GM04503 (cell line): ENCODE data around the gene FGFR1OP2.
"Not testable (repeated sequence)": the region's sequence is repeated elsewhere in the genome, so short reads cannot be mapped to it uniquely, and the experiment has no call there.

Experiments used
- DNase-seq: peaks from one replicate; pipeline ENCODE4 v3.0.0-alpha.2; 2012; ENCODE audit warnings: low read depth

FGFR1OP2 gene

DNA sequence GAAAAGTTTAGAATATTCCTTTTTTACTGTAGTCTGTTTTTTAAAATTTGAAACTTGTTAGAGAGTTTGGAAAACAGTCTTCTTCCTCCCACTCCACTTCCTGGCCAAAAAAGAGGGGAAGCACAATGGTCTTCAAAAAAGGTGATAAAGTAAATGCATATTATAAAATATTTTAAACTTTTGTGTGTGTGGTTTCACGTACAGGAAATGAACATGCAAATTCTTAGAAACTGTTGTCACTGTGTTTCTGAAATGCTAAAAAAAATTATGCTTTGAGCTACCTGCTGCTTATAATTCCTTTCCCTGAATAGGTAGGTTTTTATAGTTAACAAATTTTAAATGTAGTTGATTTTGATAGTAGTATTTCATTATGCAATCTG, 2.9 kb downstream of the FGFR1OP2 start:
- no peak for DNase-seq

DNA sequence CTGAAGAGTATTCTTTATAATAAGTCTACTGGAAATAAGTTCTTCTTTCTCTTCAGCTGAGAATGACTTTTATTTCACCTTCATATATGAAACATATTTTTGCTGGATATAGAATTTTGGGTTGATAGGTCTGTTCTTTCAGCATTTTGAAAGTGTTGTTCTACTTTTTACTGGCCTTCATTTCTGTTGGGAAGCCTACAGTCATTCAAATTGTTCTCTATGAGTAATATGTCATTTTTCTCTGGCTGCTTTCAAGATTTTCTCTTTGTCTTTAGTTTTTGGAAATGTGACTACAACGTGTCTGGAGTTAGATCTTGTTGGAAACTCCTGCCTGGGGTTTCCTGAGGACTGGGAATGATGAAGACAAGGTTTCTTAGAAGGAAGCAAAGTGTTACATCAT, 10.0 kb downstream of the FGFR1OP2 start:
- no peak for DNase-seq

DNA sequence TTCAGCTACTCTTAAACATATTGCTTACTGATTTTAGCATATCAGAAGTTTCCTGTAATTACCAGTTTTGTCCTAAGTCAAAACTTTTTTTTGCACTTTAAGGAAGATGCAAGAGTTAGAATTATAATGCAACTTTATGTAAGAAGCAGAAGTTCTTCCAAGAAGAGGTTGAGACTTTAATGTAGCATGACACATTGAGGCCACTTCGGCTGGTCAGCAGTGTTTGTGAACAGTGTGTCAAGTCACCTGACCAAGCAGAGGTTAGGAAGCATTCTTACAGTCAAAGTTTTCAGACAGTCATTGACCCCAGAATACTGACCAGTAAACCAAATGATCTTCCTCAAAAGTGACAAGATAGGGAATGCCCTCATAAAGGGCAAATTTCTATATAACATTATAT, 15.2 kb downstream of the FGFR1OP2 start:
- no peak for DNase-seq

DNA sequence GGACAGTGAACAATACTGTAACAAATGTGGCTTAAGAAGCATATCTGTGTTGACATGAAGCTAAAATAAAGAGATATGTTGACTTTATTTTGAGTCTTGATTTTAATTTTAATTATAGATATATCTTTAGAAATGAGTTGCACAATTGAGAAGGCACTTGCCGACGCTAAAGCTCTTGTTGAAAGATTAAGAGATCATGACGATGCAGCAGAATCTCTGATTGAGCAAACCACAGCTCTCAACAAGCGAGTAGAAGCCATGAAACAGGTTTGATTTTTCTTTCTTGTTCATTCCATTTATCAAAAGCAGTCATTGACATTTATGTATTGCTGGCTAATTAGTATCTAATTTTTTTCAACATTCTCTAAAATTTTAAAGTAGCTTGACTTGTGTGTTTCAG, 15.8 kb downstream of the FGFR1OP2 start:
- no peak for DNase-seq

DNA sequence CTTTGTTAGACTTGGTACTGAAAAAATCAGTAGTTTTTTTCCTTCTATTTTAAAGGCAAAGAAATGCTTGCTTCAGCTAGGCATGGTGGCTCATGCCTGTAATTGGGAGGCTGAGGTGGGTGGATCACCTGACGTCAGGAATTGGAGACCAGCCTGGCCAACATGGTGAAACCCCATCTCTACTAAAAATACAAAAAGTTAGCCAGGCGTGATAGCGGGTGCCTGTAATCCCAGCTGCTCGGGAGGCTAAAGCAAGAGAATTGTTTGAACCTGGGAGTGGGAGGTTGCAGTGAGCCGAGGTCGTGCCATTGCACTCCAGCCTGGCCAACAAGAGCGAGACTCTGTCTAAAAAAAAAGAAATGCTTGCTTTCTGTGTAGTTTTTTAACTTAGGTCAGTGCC, 23.1 kb downstream of the FGFR1OP2 start:
- not testable (repeated sequence) for DNase-seq

DNA sequence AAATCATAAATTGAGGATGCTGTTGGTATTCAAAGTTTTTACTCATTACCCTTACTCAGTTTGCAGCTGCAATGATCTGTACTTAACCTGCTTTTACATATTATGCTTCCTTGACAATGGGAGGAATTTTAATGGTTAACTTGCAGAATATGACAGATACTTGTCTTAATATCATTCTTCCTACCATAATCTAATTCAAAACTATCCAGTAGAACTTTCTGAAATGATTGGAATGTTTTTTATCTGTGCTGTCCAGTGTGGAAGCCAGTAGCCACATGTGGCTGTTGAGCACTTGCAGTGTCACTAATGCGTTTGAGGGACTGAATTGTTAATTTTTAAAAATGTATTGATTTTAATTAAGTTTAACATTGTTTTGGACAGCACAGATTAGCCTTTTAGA, 23.5 kb downstream of the FGFR1OP2 start:
- DNase-seq = no peak

DNA sequence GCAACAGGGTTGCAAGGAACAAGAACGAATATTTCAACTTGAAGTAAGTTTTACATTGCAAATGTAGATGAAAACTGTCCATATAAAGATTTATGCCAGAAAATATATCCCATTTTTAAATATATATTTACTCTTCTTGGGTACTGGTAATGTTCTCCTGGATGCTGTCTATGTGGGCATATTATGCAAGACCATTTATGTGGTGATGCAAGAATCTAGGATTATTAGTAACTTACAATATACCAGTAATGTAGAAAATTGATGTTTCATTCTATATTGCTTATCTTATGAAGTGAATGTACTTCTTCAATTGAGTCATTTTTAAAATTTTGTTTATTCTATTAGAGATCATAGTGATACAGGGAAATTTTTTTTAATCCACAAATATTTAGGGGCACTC, 25.1 kb downstream of the FGFR1OP2 start:
- DNase-seq = no peak

DNA sequence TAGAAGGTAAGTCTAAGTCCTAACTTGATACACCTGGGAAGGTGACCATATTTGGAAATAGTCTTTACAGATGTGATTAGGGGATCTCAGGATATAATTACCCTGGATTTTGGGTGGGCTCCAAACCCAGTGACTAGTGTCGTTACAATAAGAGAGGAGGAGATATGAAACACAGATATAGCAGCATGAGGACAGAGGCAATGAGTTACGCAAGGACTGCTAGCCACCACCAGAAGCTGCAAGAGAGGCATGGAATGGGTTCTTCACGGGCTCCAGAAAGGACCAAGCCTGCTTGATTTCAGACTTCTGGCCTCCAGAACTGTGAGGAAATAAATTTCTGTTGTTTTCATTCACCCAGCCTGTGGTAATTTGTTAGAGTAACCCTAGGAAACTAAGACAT, 28.6 kb downstream of the FGFR1OP2 start:
- no peak for DNase-seq

DNA sequence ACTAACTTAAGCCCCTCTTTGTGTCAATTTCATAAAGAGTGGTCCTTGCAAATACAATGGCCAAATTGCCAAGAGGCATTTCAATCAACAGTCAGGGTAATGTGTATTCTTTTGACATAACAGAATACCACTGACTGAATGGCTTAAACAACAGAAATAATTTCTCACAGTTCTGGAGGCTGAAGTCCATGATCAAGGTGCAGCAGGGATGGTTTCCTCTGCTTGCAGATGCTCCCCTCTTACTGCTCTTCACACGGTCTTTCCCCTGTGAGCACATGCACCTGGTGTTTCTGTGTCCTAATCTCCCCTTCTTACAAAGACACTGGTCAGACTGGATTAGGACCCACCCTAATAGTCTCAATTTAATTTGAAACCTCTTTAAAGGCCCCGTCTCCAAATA, 31.9 kb downstream of the FGFR1OP2 start:
- DNase-seq = no peak

DNA sequence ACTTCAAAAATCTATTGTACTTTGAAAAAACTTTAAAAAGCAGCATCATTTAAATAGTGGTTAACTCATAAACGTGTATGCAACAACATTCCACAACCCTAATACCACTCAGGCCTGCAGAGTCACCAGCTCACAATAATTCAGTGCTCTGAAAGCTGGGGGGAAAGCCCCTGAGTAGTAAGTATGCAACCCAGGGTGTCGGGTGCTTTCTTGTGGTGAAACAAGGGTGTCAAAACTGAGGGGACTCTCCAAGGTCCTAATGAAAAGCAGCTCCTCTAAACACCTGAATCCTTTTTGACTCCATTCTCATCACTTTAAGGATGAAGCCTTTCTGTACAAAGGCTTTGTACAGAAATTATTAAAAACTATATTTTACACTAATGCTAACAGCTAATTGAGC, 33.7 kb downstream of the FGFR1OP2 start:
- no peak for DNase-seq

DNA sequence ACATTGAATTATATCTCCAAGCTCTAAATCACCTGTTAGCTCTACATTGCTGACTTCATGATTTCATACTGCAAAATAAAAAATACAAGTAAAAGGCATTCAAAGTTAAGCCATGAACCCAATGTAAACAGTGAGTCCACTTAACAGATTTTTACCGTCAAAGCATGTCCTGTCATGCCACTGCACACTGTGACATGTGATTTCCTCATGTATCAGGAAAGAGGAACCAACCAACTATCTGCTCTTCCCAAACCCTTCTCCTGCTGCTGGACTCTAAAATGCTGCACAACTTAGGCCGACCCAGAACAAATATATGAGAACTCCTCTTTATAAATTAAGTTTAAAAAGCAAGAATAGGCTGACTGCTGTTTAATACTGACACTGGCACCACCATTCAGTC, 38.4 kb downstream of the FGFR1OP2 start:
- no peak for DNase-seq

DNA sequence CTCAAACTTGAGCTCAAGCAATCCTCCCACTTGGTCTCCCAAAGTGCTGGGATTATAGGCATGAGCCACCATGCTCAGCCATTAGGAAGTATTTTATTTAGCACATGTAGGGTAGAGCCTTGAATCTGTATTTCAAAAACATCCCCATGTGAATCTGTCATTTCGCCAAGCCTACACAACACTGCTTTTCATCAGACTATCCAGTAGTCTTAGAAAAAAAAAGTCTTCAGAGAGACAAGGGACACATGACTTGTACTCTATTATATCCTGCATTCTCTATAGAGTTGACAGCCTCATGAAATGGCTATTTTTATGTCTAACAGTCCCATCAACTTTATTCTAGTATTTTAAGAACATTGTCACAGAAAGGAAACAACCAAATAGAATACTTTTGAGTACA, 40.5 kb downstream of the FGFR1OP2 start:
- DNase-seq = no peak

DNA sequence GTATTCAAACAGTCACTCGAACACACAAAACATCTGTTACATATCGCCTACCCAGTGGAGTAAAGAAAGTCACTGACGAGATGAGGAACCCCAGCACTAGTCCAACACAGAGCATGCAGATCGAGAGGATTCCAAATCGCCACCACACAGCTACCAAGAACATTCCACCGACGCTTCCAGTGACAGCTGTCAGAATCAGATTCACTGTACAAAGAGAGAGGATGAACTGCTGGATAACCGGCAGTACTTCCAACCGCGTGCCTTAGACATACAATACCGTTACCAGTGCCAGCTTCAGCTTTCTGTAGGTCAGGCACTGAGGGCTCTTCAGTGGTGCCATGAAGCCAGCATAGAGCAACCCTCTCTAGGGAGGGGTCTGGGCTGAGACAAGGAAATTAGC, 41.5 kb downstream of the FGFR1OP2 start:
- no peak for DNase-seq

DNA sequence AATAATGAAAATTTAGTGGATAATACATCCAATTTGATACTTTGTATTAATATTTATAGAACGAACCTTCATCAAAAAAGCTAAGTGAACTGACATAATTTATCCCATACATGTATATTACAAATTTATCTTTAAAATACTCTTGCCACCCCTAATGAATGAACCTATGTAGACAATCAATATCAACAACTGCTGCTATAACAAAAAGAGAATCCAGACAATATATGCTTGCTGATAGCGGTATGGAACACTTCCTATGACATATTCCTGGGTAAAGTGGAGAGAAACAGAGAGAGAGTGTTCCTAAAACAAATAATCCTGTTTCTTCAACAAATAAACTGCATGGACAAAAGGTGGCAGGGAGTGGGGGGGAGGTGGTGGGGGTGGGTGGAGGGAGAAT, 44.6 kb downstream of the FGFR1OP2 start:
- no peak for DNase-seq

DNA sequence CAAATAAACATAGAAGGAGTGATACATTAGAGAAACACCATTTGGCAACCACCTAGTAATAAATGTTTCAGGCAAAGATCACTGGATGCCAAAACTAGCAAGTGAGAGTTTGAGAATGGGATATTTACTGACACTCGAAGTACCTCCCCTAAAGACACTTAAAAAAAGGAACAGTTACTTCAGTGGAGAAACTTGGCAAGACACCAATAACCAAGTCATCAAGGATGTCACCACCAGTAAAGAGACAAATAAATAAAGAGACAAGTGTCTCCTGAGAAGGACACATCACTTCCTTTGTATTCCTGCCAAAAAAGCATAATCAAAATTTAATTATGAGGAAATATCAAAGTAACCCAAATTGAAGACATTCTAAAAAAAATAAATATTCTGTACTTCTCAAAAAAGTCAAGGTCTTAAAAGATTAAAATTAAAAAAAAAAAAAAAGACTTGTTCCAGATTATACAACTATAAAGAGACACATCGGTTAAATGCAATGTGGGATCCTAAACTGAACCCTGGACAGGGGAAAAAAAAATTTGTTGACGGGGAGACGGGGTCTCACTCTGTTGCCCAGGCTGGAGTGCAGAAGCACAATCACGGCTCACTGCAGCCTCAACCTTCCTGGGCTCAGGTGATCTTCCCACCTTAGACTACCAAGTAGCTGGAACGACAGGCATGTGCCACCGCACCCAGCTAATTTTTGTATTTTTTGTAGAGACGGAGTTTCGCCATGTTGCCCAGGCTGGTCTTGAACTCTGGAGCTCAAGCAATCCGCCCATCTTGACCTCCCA, 49.6 kb downstream of the FGFR1OP2 start:
- no peak for DNase-seq

DNA sequence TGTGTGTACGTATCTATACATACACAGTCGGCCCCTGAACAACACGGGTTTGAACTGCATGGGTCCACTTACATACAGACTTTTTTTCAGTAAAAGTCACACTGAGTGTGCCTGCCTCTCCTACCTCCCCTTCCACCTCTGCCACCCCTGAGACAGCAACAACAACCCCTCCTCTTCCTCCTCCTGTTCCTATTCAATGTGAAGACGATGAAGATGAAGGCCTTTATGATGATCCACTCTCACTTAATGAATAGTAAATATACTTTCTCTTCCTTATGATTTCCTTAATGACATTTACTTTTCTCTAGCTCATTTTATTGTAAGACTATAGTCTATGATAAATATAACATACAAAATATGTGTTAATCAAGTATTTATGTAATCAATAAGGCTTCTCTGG, 50.4 kb downstream of the FGFR1OP2 start:
- DNase-seq = no peak

DNA sequence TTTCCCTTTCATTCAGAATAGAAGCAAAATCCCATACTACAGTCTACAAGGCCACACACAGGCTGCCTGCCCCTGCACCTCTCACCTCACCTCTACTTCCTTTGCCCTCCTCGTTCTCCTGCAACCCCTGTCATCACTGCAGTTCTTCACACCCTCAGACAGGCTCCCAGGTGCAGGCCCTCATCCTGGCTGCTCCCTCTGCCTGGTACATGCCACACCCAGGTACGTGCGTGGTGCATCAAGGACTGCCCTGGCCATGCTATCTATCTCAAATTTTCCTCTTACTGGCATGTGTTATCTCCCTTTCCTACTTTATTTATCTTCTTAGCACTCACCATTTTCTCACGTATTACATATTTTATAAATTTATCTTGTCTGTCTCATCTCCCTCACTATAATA, 51.6 kb downstream of the FGFR1OP2 start:
- no peak for DNase-seq

DNA sequence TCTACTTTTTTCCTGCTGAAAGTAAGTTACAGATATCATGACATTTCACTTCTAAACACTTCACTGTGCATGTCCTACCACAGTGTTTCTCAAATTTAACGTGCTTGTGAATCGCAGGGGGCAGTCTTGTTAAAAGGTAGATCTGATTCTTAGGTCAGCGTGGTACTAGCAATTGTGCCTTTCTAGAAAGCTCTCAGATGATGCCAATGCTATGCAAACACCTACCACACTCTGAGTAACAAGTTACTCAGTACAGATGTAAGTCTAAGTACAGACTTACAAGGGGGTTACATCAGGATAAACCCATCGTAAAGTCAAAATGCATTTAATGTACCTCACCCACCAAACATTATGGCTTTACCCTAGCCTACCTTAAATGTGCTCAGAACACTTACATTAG, 53.6 kb downstream of the FGFR1OP2 start:
- no peak for DNase-seq

DNA sequence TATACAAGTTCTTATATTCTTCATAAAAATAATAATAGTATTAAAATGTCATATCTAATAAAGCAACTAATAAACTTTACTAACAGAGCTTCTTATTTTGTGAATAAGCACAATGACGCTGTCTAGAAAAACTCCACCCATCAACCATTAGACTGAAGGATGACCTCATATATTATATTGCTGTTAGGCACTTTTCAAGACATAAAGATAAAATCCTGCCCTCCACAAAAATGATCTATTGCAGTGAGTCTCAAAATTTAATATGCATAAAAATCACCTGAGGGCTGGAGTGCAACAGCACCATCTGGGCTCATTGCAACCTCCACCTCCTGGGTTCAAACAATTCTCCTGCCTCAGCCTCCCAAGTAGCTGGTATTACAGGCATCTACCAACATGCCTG, 55.8 kb downstream of the FGFR1OP2 start:
- DNase-seq = no peak

DNA sequence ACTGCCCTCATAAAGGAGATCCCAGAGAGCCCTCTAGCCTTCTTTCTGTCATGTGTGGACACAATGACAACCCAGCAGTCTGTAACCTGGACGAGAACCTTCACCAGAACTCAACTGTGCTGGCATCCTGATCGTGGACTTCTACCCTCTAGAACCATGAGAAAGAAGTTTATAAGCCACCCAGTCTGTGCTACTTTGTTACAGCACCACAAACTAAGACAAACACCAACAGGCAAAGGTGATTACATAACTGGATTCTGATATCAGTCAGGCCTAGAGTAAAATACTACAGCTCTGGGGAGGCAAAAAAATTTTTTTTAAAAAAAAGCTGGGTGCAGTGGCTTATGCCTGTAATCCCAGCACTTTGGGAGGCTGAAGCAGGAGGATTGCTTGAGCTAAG, 57.4 kb downstream of the FGFR1OP2 start:
- no peak for DNase-seq

DNA sequence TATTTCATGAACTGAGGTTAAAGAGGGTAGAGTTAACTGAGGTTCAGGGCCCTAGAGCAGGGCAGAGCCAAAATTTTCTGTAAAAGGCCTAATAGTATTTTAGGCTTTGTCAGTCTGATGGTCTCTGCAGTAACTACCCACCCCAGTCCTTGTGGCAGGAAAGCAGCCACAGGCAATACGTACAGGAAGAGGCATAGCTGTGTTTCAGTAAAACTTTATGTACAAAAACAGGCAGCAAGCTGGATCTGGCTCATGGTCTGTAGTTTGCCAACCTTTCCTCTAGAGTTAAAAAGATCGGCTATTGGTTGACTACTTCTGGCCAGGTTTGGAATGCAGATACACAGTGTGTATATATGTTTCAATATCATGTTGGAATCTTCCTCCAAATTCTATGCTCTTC, 58.7 kb downstream of the FGFR1OP2 start:
- DNase-seq = no peak

DNA sequence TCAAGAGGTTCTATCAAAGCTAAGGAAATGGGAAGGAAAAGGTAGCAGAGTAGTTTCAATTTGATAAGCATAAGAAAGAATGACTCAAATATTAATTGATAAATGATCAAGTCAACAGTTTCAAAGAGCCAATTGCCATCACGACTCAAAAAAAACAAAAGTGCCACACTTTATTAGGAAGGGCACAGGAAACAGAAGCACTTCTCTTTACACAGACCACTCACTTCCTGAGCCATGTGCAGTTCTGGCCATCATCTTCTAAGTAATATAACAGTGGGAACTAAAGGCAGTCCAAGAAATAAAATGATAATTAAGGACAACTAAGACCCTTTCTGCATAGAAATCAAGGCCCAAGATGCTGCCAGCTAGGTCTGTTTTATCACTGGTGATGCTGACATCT, 62.7 kb downstream of the FGFR1OP2 start:
- DNase-seq = no peak

DNA sequence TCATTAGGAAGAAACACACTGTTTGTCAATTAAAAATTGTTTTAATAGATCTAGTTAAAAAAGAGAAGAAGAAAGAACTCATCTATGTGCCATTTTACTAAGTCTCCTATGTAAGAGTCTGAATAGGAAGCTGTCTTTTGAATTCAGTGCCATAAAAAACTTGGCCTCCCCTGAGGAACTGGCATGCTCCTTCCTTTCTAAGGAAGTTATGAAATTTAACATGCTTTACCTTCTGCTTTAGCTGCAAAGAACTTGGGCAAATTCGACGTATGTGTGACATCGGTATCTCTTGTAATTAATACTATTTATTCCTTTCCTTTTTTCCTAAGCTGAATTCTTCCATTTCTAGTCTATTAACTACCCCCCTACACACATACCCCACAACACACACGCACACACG, 63.4 kb downstream of the FGFR1OP2 start:
- DNase-seq = no peak

DNA sequence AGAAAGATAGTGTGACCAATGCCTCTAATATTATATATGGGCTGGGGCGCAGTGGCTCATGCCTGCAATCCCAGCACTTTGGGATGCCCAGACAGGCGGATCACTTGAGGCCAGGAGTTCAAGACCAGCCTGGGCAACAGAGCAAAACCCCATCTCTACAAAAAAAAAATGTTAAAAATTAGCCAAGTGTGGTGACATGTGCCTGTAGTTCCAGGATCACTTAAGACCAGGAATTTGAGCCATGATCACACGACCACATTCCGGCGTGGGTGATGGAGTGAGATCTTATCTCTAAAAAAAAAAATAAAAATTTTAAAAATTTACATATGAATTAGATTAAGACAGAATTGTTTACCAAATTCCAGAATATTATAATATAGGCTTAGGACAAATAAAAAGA, 63.9 kb downstream of the FGFR1OP2 start:
- DNase-seq = no peak
